Measurements from ENCODE around the gene SH2D4B. TPM values are rescaled to one million over a fixed set of nuclear protein-coding genes. Genes with fewer than 3 reads are reported as not detected.

Gene SH2D4B
- total and polyA plus RNA-seq, 10 of the 15 experiments (the other 5 are each of a cell fraction or from before 2014, with no cell fraction given): 0.04 to 0.21 (median 0.13) TPM; not detected in 5

- 83% methylated on average over 6 of the region's 6 CpGs for WGBS (ENCODE audit: insufficient coverage, insufficient replicate concordance, low lambda C conversion rate, missing lambda C conversion rate)
- Histone ChIP-seq H3K9ac (ENCODE audit: control insufficient read depth, insufficient read depth, low read length) (no peak overlapping the region), H3K4me1 (ENCODE audit: control insufficient read depth, insufficient read depth, low read length) (peaks cover 20% of the 10 kb centered on the region), H3K27me3 (replicated peaks in 1 of 2; ENCODE audit: control insufficient read depth in 2 of 2, insufficient read depth in 2 of 2, low read length in 1 of 2) (no peaks in the 10 kb centered on the region), H4K20me1 (ENCODE audit: control insufficient read depth, insufficient read depth) (no peaks in the 10 kb centered on the region), H3K4me2 (ENCODE audit: control insufficient read depth, insufficient read depth) (no peak overlapping the region), H3K36me3 (ENCODE audit: control insufficient read depth in 2 of 2, insufficient read depth in 2 of 2, low read length in 1 of 2) (peaks cover 5 to 16% of the 10 kb centered on the region in 2 experiments; a peak in 2 of 4 replicates), H2AFZ (ENCODE audit: control insufficient read depth, low read depth, low read length) (no peak overlapping the region), H3K79me2 (ENCODE audit: control insufficient read depth, insufficient read depth, low read length) (peaks cover 25% of the 10 kb centered on the region), H3K9me3 (replicated peaks; ENCODE audit: control insufficient read depth, insufficient read depth, low read length) (no peaks in the 10 kb centered on the region), H3K27ac (ENCODE audit: control insufficient read depth, insufficient read depth) (no peak overlapping the region), H3K4me3 (no peak overlapping the region)
- no TSS peak for BruUV-seq (replicated peaks)
- intact Hi-C loops (cut with micrococcal nuclease; ENCODE audit: unreplicated experiment): no loop called here
- 0 out of 2 replicates have a peak, but pooled peaks have one; percentile 5 for TF ChIP-seq EED (IDR thresholded peaks at IDR 0.05; ENCODE audit: low read depth)
- no peak for TF ChIP-seq EGR1 (IDR thresholded peaks at IDR 0.05; ENCODE audit: borderline replicate concordance in 1 of 2, low read depth in 2 of 2, low read length in 2 of 2)
- ATAC-seq (no peak), FAIRE-seq (no peak), DNase-seq (ENCODE audit: low read depth, low spot score) (no peak)
- in situ Hi-C loops (cut with MboI): no loop called here
- ChIA-PET RAD21 (ENCODE audit: unreplicated experiment) (interaction anchor here (0.9 to 1.1 kb wide), 2 partner anchors 16 to 17 kb away, joined by 3 read pairs; no protein-coding TSS in a partner anchor), CTCF (interaction anchor here (1.1 kb wide), 3 partner anchors 17 to 44 kb away, joined by 3 read pairs; no protein-coding TSS in a partner anchor), SMC1A (ENCODE audit: uncharacterized antibody, unreplicated experiment) (interaction anchor here (0.6 to 2.0 kb wide), 3 partner anchors 13 to 54 kb away, joined by 3 to 6 read pairs (median 3); no protein-coding TSS in a partner anchor), POLR2A (interaction anchor here (1.9 kb wide), 1 partner anchor 16 kb away, joined by 10 read pairs; no protein-coding TSS in a partner anchor)
Observed at GRCh38 chr10:80488539-80489066, 49.1 kb upstream of the SH2D4B start.

DNA sequence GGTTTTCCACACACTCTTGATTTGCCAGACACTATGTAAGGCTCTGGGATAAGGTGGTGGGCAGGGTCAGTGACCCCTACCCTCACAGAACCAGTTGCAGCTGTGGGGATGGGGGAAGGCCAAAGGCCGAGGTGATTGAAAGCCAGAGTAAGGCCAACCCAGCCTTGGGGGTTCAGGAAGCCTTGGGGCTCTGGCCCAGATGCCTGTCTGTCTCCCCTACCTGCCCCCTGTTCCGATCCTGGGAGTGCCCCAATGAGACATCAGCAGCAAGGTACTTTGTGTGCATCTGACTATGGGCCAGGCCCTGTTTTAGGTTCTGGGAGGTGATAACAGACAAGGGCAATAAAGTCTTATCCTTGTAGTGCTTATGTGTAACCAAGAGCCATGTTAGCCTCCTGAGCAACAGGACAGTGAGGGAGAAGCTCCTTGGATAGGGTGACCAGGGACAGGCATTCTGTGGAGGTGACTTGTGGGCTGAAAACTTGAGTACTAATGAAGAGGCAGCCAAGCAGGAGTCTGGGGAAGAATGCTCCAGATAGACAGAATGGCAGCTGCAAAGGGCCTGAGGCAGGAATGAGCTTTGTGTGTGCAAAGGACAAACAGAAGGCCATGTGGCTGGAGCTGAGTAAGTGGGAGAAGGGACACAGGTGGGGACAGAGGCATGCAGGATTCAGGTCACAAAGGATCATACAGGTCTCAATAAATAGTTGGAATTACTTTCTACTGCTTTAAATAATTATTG, 48.2 kb upstream of the SH2D4B start:
- CTCF ChIA-PET: interaction anchor here (0.6 to 1.4 kb wide), 5 partner anchors 9 to 44 kb away, joined by 3 to 4 read pairs (median 3); no protein-coding TSS in a partner anchor
- 100% methylated on average over 2 of the region's 2 CpGs for WGBS (ENCODE audit: insufficient coverage, insufficient replicate concordance, low lambda C conversion rate, missing lambda C conversion rate)
- no peak for ATAC-seq
- in situ Hi-C loops (cut with MboI): no loop called here
- Histone ChIP-seq H3K27me3 (replicated peaks in 1 of 2; ENCODE audit: control insufficient read depth in 2 of 2, insufficient read depth in 2 of 2, low read length in 1 of 2) (no peaks in the 10 kb centered on the region), H3K9me3 (replicated peaks; ENCODE audit: control insufficient read depth, insufficient read depth, low read length) (no peaks in the 10 kb centered on the region), H3K9ac (ENCODE audit: control insufficient read depth, insufficient read depth, low read length) (no peak overlapping the region), H3K4me3 (no peak overlapping the region), H3K4me1 (ENCODE audit: control insufficient read depth, insufficient read depth, low read length) (peaks cover 29% of the 10 kb centered on the region), H3K27ac (ENCODE audit: control insufficient read depth, insufficient read depth) (no peak overlapping the region), H3K4me2 (ENCODE audit: control insufficient read depth, insufficient read depth) (no peak overlapping the region), H3K36me3 (ENCODE audit: control insufficient read depth in 2 of 2, insufficient read depth in 2 of 2, low read length in 1 of 2) (peaks cover 5 to 16% of the 10 kb centered on the region in 2 experiments; a peak in 2 of 4 replicates), H2AFZ (ENCODE audit: control insufficient read depth, low read depth, low read length) (no peak overlapping the region), H3K79me2 (ENCODE audit: control insufficient read depth, insufficient read depth, low read length) (peaks cover 33% of the 10 kb centered on the region), H4K20me1 (ENCODE audit: control insufficient read depth, insufficient read depth) (no peaks in the 10 kb centered on the region)
- POLR2A ChIA-PET: interaction anchor here (0.8 to 1.9 kb wide), 2 partner anchors 9 to 17 kb away, joined by 3 to 10 read pairs; no protein-coding TSS in a partner anchor
- intact Hi-C loops (cut with micrococcal nuclease; ENCODE audit: unreplicated experiment): no loop called here
- FAIRE-seq: no peak
- DNase-seq (ENCODE audit: low read depth, low spot score): no peak
- RAD21 ChIA-PET (ENCODE audit: unreplicated experiment): interaction anchor here (0.9 kb wide), 1 partner anchor 16 kb away, joined by 3 read pairs; no protein-coding TSS in a partner anchor
- SMC1A ChIA-PET (ENCODE audit: uncharacterized antibody, unreplicated experiment): interaction anchor here (2.0 kb wide), 1 partner anchor 14 kb away, joined by 6 read pairs; no protein-coding TSS in a partner anchor
- BruUV-seq (replicated peaks): no TSS peak
- TF ChIP-seq TCF12 (IDR thresholded peaks at IDR 0.05; ENCODE audit: low read depth, low read length) (no peak), SREBF2 (IDR thresholded peaks at IDR 0.05; ENCODE audit: low read length) (no peak), ZNF622 (IDR thresholded peaks at IDR 0.05) (no peak)
- TF ChIP-seq, protein P1, sequence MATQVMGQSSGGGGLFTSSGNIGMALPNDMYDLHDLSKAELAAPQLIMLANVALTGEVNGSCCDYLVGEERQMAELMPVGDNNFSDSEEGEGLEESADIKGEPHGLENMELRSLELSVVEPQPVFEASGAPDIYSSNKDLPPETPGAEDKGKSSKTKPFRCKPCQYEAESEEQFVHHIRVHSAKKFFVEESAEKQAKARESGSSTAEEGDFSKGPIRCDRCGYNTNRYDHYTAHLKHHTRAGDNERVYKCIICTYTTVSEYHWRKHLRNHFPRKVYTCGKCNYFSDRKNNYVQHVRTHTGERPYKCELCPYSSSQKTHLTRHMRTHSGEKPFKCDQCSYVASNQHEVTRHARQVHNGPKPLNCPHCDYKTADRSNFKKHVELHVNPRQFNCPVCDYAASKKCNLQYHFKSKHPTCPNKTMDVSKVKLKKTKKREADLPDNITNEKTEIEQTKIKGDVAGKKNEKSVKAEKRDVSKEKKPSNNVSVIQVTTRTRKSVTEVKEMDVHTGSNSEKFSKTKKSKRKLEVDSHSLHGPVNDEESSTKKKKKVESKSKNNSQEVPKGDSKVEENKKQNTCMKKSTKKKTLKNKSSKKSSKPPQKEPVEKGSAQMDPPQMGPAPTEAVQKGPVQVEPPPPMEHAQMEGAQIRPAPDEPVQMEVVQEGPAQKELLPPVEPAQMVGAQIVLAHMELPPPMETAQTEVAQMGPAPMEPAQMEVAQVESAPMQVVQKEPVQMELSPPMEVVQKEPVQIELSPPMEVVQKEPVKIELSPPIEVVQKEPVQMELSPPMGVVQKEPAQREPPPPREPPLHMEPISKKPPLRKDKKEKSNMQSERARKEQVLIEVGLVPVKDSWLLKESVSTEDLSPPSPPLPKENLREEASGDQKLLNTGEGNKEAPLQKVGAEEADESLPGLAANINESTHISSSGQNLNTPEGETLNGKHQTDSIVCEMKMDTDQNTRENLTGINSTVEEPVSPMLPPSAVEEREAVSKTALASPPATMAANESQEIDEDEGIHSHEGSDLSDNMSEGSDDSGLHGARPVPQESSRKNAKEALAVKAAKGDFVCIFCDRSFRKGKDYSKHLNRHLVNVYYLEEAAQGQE (IDR thresholded peaks at IDR 0.05; ENCODE audit: low read depth, low read length): no peak
